Endothelial cell of umbilical vein (primary cell): ENCODE results near the gene ARHGAP28. TPM values are rescaled to one million over a fixed set of nuclear protein-coding genes. Genes with fewer than 3 reads are reported as not detected.

Experiments used
- BruUV-seq: library from RNA; stranded (reverse); fragments of 400-500 nt; replicated peaks from 2 replicates; lab custom pipeline; 2021; lab: Mats Ljungman, UMichigan
- CTCF ChIA-PET: fragments of 300-600, 350-600 bp; sonication (Branson Sonifier 250); formaldehyde crosslinking; loops from one replicate; lab custom pipeline; 2021; ENCODE audit warnings: antibody characterized with exemption, inconsistent platforms; lab: Charles Lee
- POLR2A ChIA-PET: fragments of 300-600, 350-600 bp; sonication (Branson Sonifier 250); formaldehyde crosslinking; loops from one replicate; lab custom pipeline; 2021; ENCODE audit warnings: antibody characterized with exemption, inconsistent platforms; lab: Charles Lee
- DNase-seq: peaks from one replicate; pipeline ENCODE4 v3.0.0-alpha.2; 2011; ENCODE audit warnings: low read depth, low spot score
- FAIRE-seq: peaks from 2 replicates; lab custom pipeline; 2011; peaks lifted over from hg19 to GRCh38; lab: Jason Lieb, UNC
- H2AFZ ChIP-seq: 2 replicates; pipeline ENCODE4 v1.6.0; 2012; ENCODE audit warnings: low read depth, low read length, control low read depth, inconsistent platforms
- H3K27ac ChIP-seq: 2 replicates; pipeline ENCODE4 v1.5.1; 2011; ENCODE audit warnings: low read depth, mild to moderate bottlenecking, control low read depth, low read length, moderate library complexity; ENCODE audit not compliant: insufficient read depth
- H3K27me3 ChIP-seq, 2 experiments: 2 replicates each; pipeline versions ENCODE4 v1.6.0 to v1.6.1; 2011; ENCODE audit warnings: low read length in 2 of 2, mixed read lengths in 1 of 2; ENCODE audit not compliant: control insufficient read depth in 2 of 2, insufficient read depth in 2 of 2
- H3K36me3 ChIP-seq, 2 experiments: 2 replicates in 1 of 2; 3 replicates in 1 of 2; pipeline ENCODE4 v1.5.1; 2011; ENCODE audit warnings: low read length in 2 of 2, mild to moderate bottlenecking in 1 of 2, moderate library complexity in 1 of 2; ENCODE audit not compliant: control insufficient read depth in 2 of 2, insufficient read depth in 2 of 2; ENCODE audit errors: extremely low read depth in 1 of 2
- H3K4me1 ChIP-seq: 3 replicates; pipeline ENCODE4 v1.5.1; 2011; ENCODE audit warnings: mild to moderate bottlenecking, low read length; ENCODE audit not compliant: control insufficient read depth, insufficient read depth; ENCODE audit errors: extremely low read depth
- H3K4me2 ChIP-seq: 2 replicates; pipeline ENCODE4 v1.6.1; 2011; ENCODE audit warnings: low read length, control low read depth, mixed read lengths; ENCODE audit not compliant: insufficient read depth
- H3K4me3 ChIP-seq, 3 experiments: fragments of 200-600 bp in 1 of 3; sonication (generic), shearing (Covaris generic) in 1 of 3; replicated peaks in 1 of 3; 2 replicates each; pipeline ENCODE4 v1.5.1; 2011 to 2016; ENCODE audit warnings: control low read depth in 3 of 3, low read length in 3 of 3, mild to moderate bottlenecking in 2 of 3, inconsistent platforms in 1 of 3, low read depth in 1 of 3, moderate library complexity in 1 of 3; ENCODE audit not compliant: insufficient read depth in 1 of 3
- H3K79me2 ChIP-seq: 2 replicates; pipeline ENCODE4 v1.6.0; 2012; ENCODE audit warnings: low read length, inconsistent platforms; ENCODE audit not compliant: control insufficient read depth, insufficient read depth
- H3K9ac ChIP-seq: replicated peaks from 2 replicates; pipeline ENCODE3; 2011; ENCODE audit warnings: low read length, control low read depth; ENCODE audit not compliant: insufficient read depth; ENCODE audit errors: extremely low read depth
- H3K9me1 ChIP-seq: replicated peaks from 3 replicates; pipeline ENCODE4 v1.6.0; 2011; ENCODE audit warnings: mild to moderate bottlenecking, low read length; ENCODE audit not compliant: control insufficient read depth, insufficient read depth; ENCODE audit errors: extremely low read depth
- H3K9me3 ChIP-seq: replicated peaks from 2 replicates; pipeline ENCODE4 v1.5.1; 2012; ENCODE audit warnings: low read length, inconsistent platforms; ENCODE audit not compliant: control insufficient read depth, insufficient read depth
- H4K20me1 ChIP-seq: replicated peaks from 2 replicates; pipeline ENCODE3; 2011; ENCODE audit warnings: mild to moderate bottlenecking, low read length; ENCODE audit not compliant: control insufficient read depth, insufficient read depth; ENCODE audit errors: extremely low read depth
- CTCF ChIP-seq, 2 donors: IDR thresholded peaks; 1 replicate in 1 of 2; 2 replicates in 1 of 2; pipeline ENCODE4 v1.5.1; 2011; ENCODE audit warnings: low read length in 2 of 2, mild to moderate bottlenecking in 2 of 2, moderate library complexity in 2 of 2, control low read depth in 1 of 2, inconsistent platforms in 1 of 2, low read depth in 1 of 2; ENCODE audit not compliant: insufficient read depth in 1 of 2; ENCODE audit errors: extremely low read depth in 1 of 2
- EZH2 ChIP-seq: IDR thresholded peaks from 2 replicates; pipeline ENCODE4 v1.6.1; 2012; ENCODE audit warnings: borderline replicate concordance, low read depth, mild to moderate bottlenecking, moderate library complexity, low read length, inconsistent platforms; ENCODE audit not compliant: severe bottlenecking
- FOS ChIP-seq: IDR thresholded peaks from 2 replicates; pipeline ENCODE4 v1.6.1; 2011; ENCODE audit warnings: mild to moderate bottlenecking, low read length, moderate library complexity, borderline replicate concordance; ENCODE audit not compliant: insufficient read depth
- GATA2 ChIP-seq: IDR thresholded peaks from 2 replicates; pipeline ENCODE4 v1.7.0; 2011; ENCODE audit warnings: low read depth, mild to moderate bottlenecking, moderate library complexity, mixed read lengths, low read length; ENCODE audit not compliant: insufficient read length, insufficient read depth
- JUN ChIP-seq: IDR thresholded peaks from 2 replicates; pipeline ENCODE4 v1.6.1; 2011; ENCODE audit warnings: borderline replicate concordance, low read depth; ENCODE audit not compliant: insufficient read length, insufficient read depth
- MAX ChIP-seq: IDR thresholded peaks from 2 replicates; pipeline ENCODE4 v1.6.1; 2011; ENCODE audit not compliant: insufficient read depth, insufficient read length
- MYC ChIP-seq: IDR thresholded peaks from one replicate; pipeline ENCODE4 v1.6.1; 2011; ENCODE audit warnings: mild to moderate bottlenecking, low read depth, low read length
- POLR2A ChIP-seq: IDR thresholded peaks from 2 replicates; pipeline ENCODE4 v1.6.1; 2012; ENCODE audit warnings: low read depth, mild to moderate bottlenecking, control low read depth, low read length
- POLR2AphosphoS5 ChIP-seq: IDR thresholded peaks from 2 replicates; pipeline ENCODE4 v1.6.1; 2012; ENCODE audit warnings: low read depth, mild to moderate bottlenecking, control low read depth, low read length, moderate library complexity; ENCODE audit not compliant: insufficient read depth
- dilution Hi-C: fragments of 300-500 bp; cut with MboI; formaldehyde crosslinking; loops from one replicate; pipeline ENCODE4 v1.15.0; 2019; ENCODE audit warnings: low sequenced_read_pairs; ENCODE audit not compliant: extremely low pct_ligation_motif_present
- intact Hi-C: fragments of 100-400 bp; cut with micrococcal nuclease; formaldehyde crosslinking; loops from one replicate; pipeline ENCODE4 v1.10.0; 2022
- polyA plus RNA-seq, 4 experiments: library from polyadenylated mRNA; depleted of rRNA in 3 of 4; stranded (reverse) in 3 of 4; unstranded in 1 of 4; fragments of >200 nt; gene quantifications; 2 replicates each; pipeline versions ENCODE4 v1.2.1 to v1.2.3, GENCODE V29; 2011 to 2012; ENCODE audit warnings: missing spikeins in 1 of 4
- total RNA-seq: library from RNA; stranded (reverse); gene quantifications from 2 replicates; pipeline ENCODE4 v1.2.3, GENCODE V29; 2021

Gene ARHGAP28
- total and polyA plus RNA-seq, 2 donors (not counting 3 experiments of a cell fraction or from before 2014, with no cell fraction given) = 3.8 to 23.4 TPM

GRCh38 chr18:6785001-6785400 is 55.5 kb downstream of the ARHGAP28 start:
- dilution Hi-C loops = no loop called here

More at GRCh38 chr18:6785001-6785400, 55.5 kb downstream of the ARHGAP28 start:
- TF ChIP-seq FOS (no peak), GATA2 (no peak), MYC (no peak), POLR2A (no peak), EZH2 (no peak), JUN (no peak), POLR2AphosphoS5 (no peak), CTCF (IDR thresholded peaks at IDR 0.05; ENCODE audit: extremely low read depth in 1 of 2, insufficient read depth in 1 of 2, low read depth in 1 of 2, low read length in 2 of 2) (no peak), MAX (no peak)
- Histone ChIP-seq H3K4me1 (peaks cover 14% of the 10 kb centered on the region), H3K27me3 (no peaks in the 10 kb centered on the region), H2AFZ (no peak overlapping the region), H3K27ac (no peak overlapping the region), H3K4me2 (no peak overlapping the region), H4K20me1 (no peaks in the 10 kb centered on the region), H3K36me3 (no peaks in the 10 kb centered on the region), H3K9me3 (no peaks in the 10 kb centered on the region), H3K4me3 (no peak overlapping the region), H3K9me1 (no peaks in the 10 kb centered on the region), H3K9ac (no peak overlapping the region), H3K79me2 (no peaks in the 10 kb centered on the region)
- BruUV-seq = no TSS peak
- POLR2A ChIA-PET = no interaction called here
- no peak for FAIRE-seq
- DNase-seq = no peak
- intact Hi-C loops = no loop called here
- CTCF ChIA-PET = interaction anchor here (1.4 kb wide), 2 partner anchors 30 to 44 kb away, joined by 3 read pairs; no protein-coding TSS in a partner anchor
